ENCODE results near the gene TECTB.

TECTB gene

GRCh38 chr10:112258407-112258806, 24.8 kb upstream of the TECTB start:
- Mint-ChIP-seq H3K9me3 (ENCODE audit: low read depth) (no peaks in the 10 kb centered on the region), H3K27ac (no peak overlapping the region), H3K36me3 (no peaks in the 10 kb centered on the region), H3K4me1 (ENCODE audit: low read depth) (no peaks in the 10 kb centered on the region), H3K4me3 (no peak overlapping the region), H3K27me3 (peaks cover 3% of the 10 kb centered on the region)

GRCh38 chr10:112259688-112260087, 23.5 kb upstream of the TECTB start:
- Mint-ChIP-seq H3K4me3 (no peak overlapping the region), H3K27ac (no peak overlapping the region), H3K36me3 (no peaks in the 10 kb centered on the region), H3K4me1 (ENCODE audit: low read depth) (no peaks in the 10 kb centered on the region), H3K9me3 (ENCODE audit: low read depth) (no peaks in the 10 kb centered on the region), H3K27me3 (peaks cover 3% of the 10 kb centered on the region)

- no peaks in the 10 kb centered on the region for H3K36me3 Mint-ChIP-seq
- peaks cover 3% of the 10 kb centered on the region for H3K27me3 Mint-ChIP-seq
- no peaks in the 10 kb centered on the region for H3K4me1 Mint-ChIP-seq (ENCODE audit: low read depth)
- H3K27ac Mint-ChIP-seq, result no peak overlapping the region
- no peaks in the 10 kb centered on the region for H3K9me3 Mint-ChIP-seq (ENCODE audit: low read depth)
- H3K4me3 Mint-ChIP-seq, result no peak overlapping the region
Measured at GRCh38 chr10:112260831-112261230, 22.4 kb upstream of the TECTB start.

- Mint-ChIP-seq H3K4me1 (ENCODE audit: low read depth) (no peaks in the 10 kb centered on the region), H3K27me3 (peaks cover 3% of the 10 kb centered on the region), H3K27ac (no peak overlapping the region), H3K36me3 (no peaks in the 10 kb centered on the region), H3K9me3 (ENCODE audit: low read depth) (no peaks in the 10 kb centered on the region), H3K4me3 (no peak overlapping the region)
Measured at GRCh38 chr10:112261281-112261822, 21.8 kb upstream of the TECTB start.

GRCh38 chr10:112262546-112262945, 20.7 kb upstream of the TECTB start:
- Mint-ChIP-seq H3K36me3 (no peaks in the 10 kb centered on the region), H3K27me3 (peaks cover 3% of the 10 kb centered on the region)

GRCh38 chr10:112265745-112266144, 17.5 kb upstream of the TECTB start:
- Mint-ChIP-seq H3K27me3 (peaks cover 2% of the 10 kb centered on the region), H3K36me3 (no peaks in the 10 kb centered on the region), H3K9me3 (ENCODE audit: low read depth) (no peaks in the 10 kb centered on the region), H3K4me3 (no peak overlapping the region), H3K27ac (no peak overlapping the region), H3K4me1 (ENCODE audit: low read depth) (no peaks in the 10 kb centered on the region)

More at GRCh38 chr10:112262546-112262945, 20.7 kb upstream of the TECTB start:
- Mint-ChIP-seq H3K4me3 (no peak overlapping the region), H3K27ac (no peak overlapping the region), H3K9me3 (ENCODE audit: low read depth) (no peaks in the 10 kb centered on the region), H3K4me1 (ENCODE audit: low read depth) (no peaks in the 10 kb centered on the region)

- Mint-ChIP-seq H3K36me3 (no peaks in the 10 kb centered on the region), H3K27me3 (peaks cover 2% of the 10 kb centered on the region), H3K4me3 (no peak overlapping the region), H3K4me1 (ENCODE audit: low read depth) (no peaks in the 10 kb centered on the region), H3K27ac (no peak overlapping the region), H3K9me3 (ENCODE audit: low read depth) (no peaks in the 10 kb centered on the region)
Measured at GRCh38 chr10:112269266-112269665, 13.9 kb upstream of the TECTB start.

- Mint-ChIP-seq H3K9me3 (ENCODE audit: low read depth) (no peaks in the 10 kb centered on the region), H3K4me1 (ENCODE audit: low read depth) (no peaks in the 10 kb centered on the region), H3K27ac (no peak overlapping the region), H3K36me3 (no peaks in the 10 kb centered on the region), H3K4me3 (no peak overlapping the region), H3K27me3 (peaks cover 3% of the 10 kb centered on the region)
Measured at GRCh38 chr10:112271982-112272381, 11.2 kb upstream of the TECTB start.

GRCh38 chr10:112274831-112275230, 8.4 kb upstream of the TECTB start:
- Mint-ChIP-seq H3K4me1 (ENCODE audit: low read depth) (no peaks in the 10 kb centered on the region), H3K27ac (no peak overlapping the region), H3K27me3 (peaks cover 4% of the 10 kb centered on the region), H3K9me3 (ENCODE audit: low read depth) (no peaks in the 10 kb centered on the region), H3K36me3 (no peaks in the 10 kb centered on the region), H3K4me3 (no peak overlapping the region)

- peaks cover 11% of the 10 kb centered on the region for H3K27me3 Mint-ChIP-seq
Measured at GRCh38 chr10:112275512-112276245, 7.5 kb upstream of the TECTB start.

GRCh38 chr10:112278871-112279270, 4.3 kb upstream of the TECTB start:
- no peaks in the 10 kb centered on the region for H3K36me3 Mint-ChIP-seq
- no peak overlapping the region for H3K27ac Mint-ChIP-seq
- H3K4me1 Mint-ChIP-seq (ENCODE audit: low read depth), result no peaks in the 10 kb centered on the region
- H3K4me3 Mint-ChIP-seq, result no peak overlapping the region
- H3K27me3 Mint-ChIP-seq, result peaks cover 16% of the 10 kb centered on the region
- no peaks in the 10 kb centered on the region for H3K9me3 Mint-ChIP-seq (ENCODE audit: low read depth)

More at GRCh38 chr10:112275512-112276245, 7.5 kb upstream of the TECTB start:
- H3K36me3 Mint-ChIP-seq, result no peaks in the 10 kb centered on the region
- no peak overlapping the region for H3K4me3 Mint-ChIP-seq
- H3K4me1 Mint-ChIP-seq (ENCODE audit: low read depth), result no peaks in the 10 kb centered on the region
- H3K27ac Mint-ChIP-seq, result no peak overlapping the region
- no peaks in the 10 kb centered on the region for H3K9me3 Mint-ChIP-seq (ENCODE audit: low read depth)

GRCh38 chr10:112279433-112279832, 3.8 kb upstream of the TECTB start:
- Mint-ChIP-seq H3K27ac (no peak overlapping the region), H3K9me3 (ENCODE audit: low read depth) (no peaks in the 10 kb centered on the region), H3K4me3 (no peak overlapping the region), H3K36me3 (no peaks in the 10 kb centered on the region), H3K4me1 (ENCODE audit: low read depth) (no peaks in the 10 kb centered on the region), H3K27me3 (peaks cover 16% of the 10 kb centered on the region)

GRCh38 chr10:112280205-112280921, 2.8 kb upstream of the TECTB start:
- Mint-ChIP-seq H3K4me1 (ENCODE audit: low read depth) (no peaks in the 10 kb centered on the region), H3K4me3 (no peak overlapping the region), H3K36me3 (no peaks in the 10 kb centered on the region)

GRCh38 chr10:112282086-112282485, 1.1 kb upstream of the TECTB start:
- H3K36me3 Mint-ChIP-seq, result no peaks in the 10 kb centered on the region

More at GRCh38 chr10:112280205-112280921, 2.8 kb upstream of the TECTB start:
- Mint-ChIP-seq H3K27ac (no peak overlapping the region), H3K9me3 (ENCODE audit: low read depth) (no peaks in the 10 kb centered on the region), H3K27me3 (peaks cover 18% of the 10 kb centered on the region)

More at GRCh38 chr10:112282086-112282485, 1.1 kb upstream of the TECTB start:
- no peak overlapping the region for H3K27ac Mint-ChIP-seq
- H3K4me1 Mint-ChIP-seq (ENCODE audit: low read depth), result no peaks in the 10 kb centered on the region
- H3K27me3 Mint-ChIP-seq, result peaks cover 16% of the 10 kb centered on the region
- no peak overlapping the region for H3K4me3 Mint-ChIP-seq
- H3K9me3 Mint-ChIP-seq (ENCODE audit: low read depth), result no peaks in the 10 kb centered on the region
